Mononuclear cell (primary cell): ENCODE measurements around the gene DGKI. TPM values are rescaled to one million over a fixed set of nuclear protein-coding genes. Genes with fewer than 3 reads are reported as not detected.

Experiments
- H3K27me3 ChIP-seq: 2 replicates; pipeline ENCODE4 v1.6.0; 2011; ENCODE audit warnings: low read length, control low read depth; ENCODE audit not compliant: insufficient read depth
- H3K4me1 ChIP-seq: 2 replicates; pipeline ENCODE4 v1.5.1; 2011; ENCODE audit warnings: mild to moderate bottlenecking, low read length, control low read depth; ENCODE audit not compliant: insufficient read depth
- H3K4me3 ChIP-seq: 2 replicates; pipeline ENCODE4 v1.5.1; 2011; ENCODE audit warnings: mild to moderate bottlenecking, low read length, moderate library complexity
- H3K9me3 ChIP-seq: 2 replicates; pipeline ENCODE4 v1.5.1; 2011; ENCODE audit warnings: low read depth, mild to moderate bottlenecking, control low read depth, low read length
- total RNA-seq: library from RNA; depleted of rRNA; stranded (reverse); fragments of >200 nt; gene quantifications from one replicate; pipeline ENCODE4 v1.2.3, GENCODE V29; 2012

The DGKI gene
- total RNA-seq, 1 donor: 0.21 TPM

DNA sequence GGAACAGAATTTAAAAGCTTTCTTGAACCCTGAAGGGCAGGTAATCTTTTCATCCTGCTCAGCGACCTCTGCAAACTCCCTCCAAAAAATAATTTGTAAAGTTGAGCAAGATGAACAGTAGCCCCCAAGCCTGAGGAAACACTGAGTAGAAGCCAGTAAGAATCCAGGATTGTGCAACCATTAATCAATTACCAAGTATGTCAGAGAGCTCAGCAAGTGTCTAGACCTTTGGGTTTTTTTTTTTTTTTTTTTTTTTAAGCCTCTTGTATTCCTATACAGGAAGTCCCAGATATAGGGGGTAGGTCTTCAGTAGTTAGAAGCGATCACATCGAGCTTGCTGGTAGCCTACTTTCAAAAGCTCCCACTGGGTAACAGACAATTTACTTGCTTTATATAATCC is 155.2 kb downstream of the DGKI start:
- no peaks in the 10 kb centered on the region for H3K27me3 ChIP-seq
- no peak overlapping the region for H3K4me3 ChIP-seq
- no peaks in the 10 kb centered on the region for H3K4me1 ChIP-seq
- H3K9me3 ChIP-seq: no peaks in the 10 kb centered on the region

DNA sequence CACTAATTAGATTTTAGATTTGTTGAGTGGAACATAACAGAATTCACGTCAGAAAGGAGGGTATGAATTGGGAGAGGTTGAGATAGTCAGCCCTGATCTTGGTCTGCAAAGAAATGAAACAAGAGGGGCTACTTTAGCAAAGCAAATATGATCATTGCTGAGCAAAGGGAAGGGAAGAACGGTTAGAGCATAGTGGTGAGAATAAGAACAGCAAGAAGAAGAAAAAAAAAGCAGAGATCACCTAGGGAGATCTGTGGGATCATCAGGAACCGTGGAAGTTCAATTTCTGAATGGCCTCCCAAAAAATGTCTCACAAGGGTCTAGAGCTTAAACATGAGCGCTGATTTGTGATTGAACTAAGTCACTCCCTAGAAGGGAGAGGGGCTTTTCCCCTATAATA is 156.1 kb downstream of the DGKI start:
- Histone ChIP-seq H3K4me3 (no peak overlapping the region), H3K4me1 (no peaks in the 10 kb centered on the region), H3K27me3 (no peaks in the 10 kb centered on the region), H3K9me3 (no peaks in the 10 kb centered on the region)

DNA sequence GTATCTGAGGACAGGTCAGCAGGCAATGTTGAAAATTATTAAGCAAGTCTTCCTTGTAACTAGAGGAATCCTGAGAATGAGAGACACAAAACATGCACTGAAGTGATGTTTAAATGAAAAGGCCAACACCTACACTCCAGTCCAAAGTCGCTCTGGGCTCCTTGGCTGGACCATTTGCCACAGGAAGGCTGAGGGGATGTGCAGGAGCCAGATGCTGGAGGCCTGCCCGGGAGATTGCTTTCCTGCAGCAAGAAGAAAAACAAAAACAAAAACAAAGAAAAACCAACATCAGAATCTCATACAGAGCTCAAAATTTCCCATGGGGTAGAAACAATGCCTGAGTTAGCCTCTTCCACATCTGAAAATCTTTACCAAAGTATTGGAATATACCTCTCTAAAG is 157.0 kb downstream of the DGKI start:
- Histone ChIP-seq H3K9me3 (no peaks in the 10 kb centered on the region), H3K4me1 (no peaks in the 10 kb centered on the region), H3K4me3 (no peak overlapping the region), H3K27me3 (no peaks in the 10 kb centered on the region)

DNA sequence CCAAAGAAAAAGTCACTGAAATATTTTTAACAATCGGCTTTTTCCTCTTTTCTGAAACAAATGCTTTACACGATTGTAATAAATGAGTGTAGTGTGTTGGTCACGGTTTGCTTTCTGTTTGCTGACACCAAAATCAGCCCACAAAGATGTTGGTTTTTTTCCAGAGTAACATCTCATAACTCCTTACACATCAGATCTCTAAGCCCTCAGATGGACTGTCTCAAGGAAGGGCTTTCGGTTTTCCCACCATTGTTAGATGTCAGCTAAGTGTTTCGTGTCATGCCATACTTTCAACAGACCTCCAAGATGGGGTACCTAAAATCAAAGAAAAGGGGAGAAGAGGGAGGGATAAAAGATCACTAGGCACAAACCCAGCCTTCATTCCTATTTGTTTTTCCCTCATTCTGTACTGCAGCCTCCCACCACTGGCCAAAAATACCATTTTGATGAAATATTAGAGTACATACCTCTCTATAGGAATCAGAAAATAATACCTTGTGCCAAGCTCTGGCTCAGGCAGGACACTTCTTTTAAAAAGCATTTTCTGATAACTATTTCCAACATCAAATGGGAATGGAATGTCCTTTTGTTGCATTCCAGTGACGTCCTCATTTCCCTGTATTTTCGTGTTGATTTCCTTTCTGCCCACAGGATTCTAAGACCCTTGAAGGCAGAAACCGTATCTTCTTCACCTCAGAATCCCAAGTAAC is 159.1 kb downstream of the DGKI start:
- no peak overlapping the region for H3K4me3 ChIP-seq
- no peaks in the 10 kb centered on the region for H3K9me3 ChIP-seq
- no peaks in the 10 kb centered on the region for H3K27me3 ChIP-seq
- no peaks in the 10 kb centered on the region for H3K4me1 ChIP-seq

- Histone ChIP-seq H3K4me3 (no peak overlapping the region), H3K27me3 (no peaks in the 10 kb centered on the region), H3K9me3 (no peaks in the 10 kb centered on the region), H3K4me1 (no peaks in the 10 kb centered on the region)
Observed at GRCh38 chr7:137685433-137686164, 161.2 kb downstream of the DGKI start.

- no peaks in the 10 kb centered on the region for H3K27me3 ChIP-seq
- no peak overlapping the region for H3K4me3 ChIP-seq
- H3K9me3 ChIP-seq: no peaks in the 10 kb centered on the region
- no peaks in the 10 kb centered on the region for H3K4me1 ChIP-seq
Observed at GRCh38 chr7:137684776-137685175, 162.0 kb downstream of the DGKI start.

- Histone ChIP-seq H3K4me3 (no peak overlapping the region), H3K4me1 (no peaks in the 10 kb centered on the region), H3K9me3 (no peaks in the 10 kb centered on the region), H3K27me3 (no peaks in the 10 kb centered on the region)
Observed at GRCh38 chr7:137684316-137684715, 162.5 kb downstream of the DGKI start.

DNA sequence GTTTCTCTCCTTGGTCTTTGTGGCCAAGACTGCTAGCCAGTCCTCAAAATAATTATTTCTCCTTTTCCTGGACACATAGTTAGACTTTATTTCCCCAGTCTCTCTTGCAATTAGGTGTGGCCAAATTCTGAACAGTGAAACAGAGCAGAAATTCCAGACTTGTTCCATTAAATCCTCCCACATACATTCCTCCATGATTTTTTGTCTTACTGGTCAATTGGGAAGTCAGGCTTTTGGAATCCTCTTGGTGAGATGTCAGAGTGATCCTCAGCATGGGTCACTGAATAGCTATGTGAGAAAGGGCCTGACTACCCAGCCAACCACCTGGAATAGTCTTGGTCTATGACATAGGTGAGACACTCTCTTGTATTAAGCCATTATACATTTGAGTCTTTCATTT is 164.2 kb downstream of the DGKI start:
- Histone ChIP-seq H3K4me3 (no peak overlapping the region), H3K4me1 (no peaks in the 10 kb centered on the region), H3K27me3 (no peaks in the 10 kb centered on the region), H3K9me3 (no peaks in the 10 kb centered on the region)

- no peaks in the 10 kb centered on the region for H3K27me3 ChIP-seq
- H3K9me3 ChIP-seq: no peaks in the 10 kb centered on the region
- H3K4me1 ChIP-seq: no peaks in the 10 kb centered on the region
- H3K4me3 ChIP-seq: no peak overlapping the region
Observed at GRCh38 chr7:137681657-137682562, 164.9 kb downstream of the DGKI start.

DNA sequence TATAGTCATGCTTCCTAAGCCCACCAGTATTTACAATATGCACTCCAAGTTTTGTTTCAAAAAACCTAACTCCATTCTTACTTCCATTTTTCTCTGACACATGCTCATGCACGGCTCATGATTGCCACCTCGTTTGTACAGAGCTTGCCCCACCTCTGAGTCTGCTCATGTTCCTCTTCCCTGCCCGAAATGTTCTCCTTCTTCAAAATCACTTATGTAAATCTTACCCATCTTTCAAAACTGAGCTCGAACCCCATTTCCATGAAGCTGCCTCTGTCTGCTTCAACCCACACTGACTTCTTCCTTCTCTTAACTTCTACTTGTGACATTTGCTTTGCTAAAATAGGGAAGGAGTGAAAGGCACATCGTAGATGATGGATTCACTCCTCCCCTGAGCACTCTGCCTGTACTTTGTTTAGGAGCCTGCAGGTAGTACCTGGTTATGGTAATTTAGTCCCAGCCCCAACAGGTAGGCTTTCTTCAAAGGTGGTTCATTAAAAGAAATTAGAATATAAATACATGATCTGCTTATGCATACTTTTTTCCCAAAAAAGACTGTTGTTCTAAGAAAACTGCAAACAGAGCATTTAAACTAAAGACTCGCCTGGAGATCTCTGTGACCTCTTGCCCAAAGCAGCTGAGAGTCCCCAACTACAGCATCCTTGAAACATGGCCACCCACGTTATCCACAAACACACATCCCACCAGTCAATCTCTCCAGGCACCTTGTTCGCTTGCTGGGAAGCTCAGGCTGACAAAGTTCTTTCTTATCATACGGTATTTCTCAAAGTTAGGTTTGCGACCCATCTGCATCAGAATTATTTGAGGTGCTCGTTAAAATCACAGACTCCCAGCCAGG is 172.0 kb downstream of the DGKI start:
- Histone ChIP-seq H3K27me3 (no peaks in the 10 kb centered on the region), H3K4me3 (no peak overlapping the region), H3K4me1 (no peaks in the 10 kb centered on the region), H3K9me3 (no peaks in the 10 kb centered on the region)

GRCh38 chr7:137674048-137674447 is 172.7 kb downstream of the DGKI start:
- Histone ChIP-seq H3K4me3 (no peak overlapping the region), H3K9me3 (no peaks in the 10 kb centered on the region), H3K4me1 (no peaks in the 10 kb centered on the region), H3K27me3 (no peaks in the 10 kb centered on the region)

GRCh38 chr7:137671920-137672319 is 174.9 kb downstream of the DGKI start:
- no peaks in the 10 kb centered on the region for H3K4me1 ChIP-seq
- H3K9me3 ChIP-seq: no peaks in the 10 kb centered on the region
- no peak overlapping the region for H3K4me3 ChIP-seq
- peaks cover 5% of the 10 kb centered on the region for H3K27me3 ChIP-seq

DNA sequence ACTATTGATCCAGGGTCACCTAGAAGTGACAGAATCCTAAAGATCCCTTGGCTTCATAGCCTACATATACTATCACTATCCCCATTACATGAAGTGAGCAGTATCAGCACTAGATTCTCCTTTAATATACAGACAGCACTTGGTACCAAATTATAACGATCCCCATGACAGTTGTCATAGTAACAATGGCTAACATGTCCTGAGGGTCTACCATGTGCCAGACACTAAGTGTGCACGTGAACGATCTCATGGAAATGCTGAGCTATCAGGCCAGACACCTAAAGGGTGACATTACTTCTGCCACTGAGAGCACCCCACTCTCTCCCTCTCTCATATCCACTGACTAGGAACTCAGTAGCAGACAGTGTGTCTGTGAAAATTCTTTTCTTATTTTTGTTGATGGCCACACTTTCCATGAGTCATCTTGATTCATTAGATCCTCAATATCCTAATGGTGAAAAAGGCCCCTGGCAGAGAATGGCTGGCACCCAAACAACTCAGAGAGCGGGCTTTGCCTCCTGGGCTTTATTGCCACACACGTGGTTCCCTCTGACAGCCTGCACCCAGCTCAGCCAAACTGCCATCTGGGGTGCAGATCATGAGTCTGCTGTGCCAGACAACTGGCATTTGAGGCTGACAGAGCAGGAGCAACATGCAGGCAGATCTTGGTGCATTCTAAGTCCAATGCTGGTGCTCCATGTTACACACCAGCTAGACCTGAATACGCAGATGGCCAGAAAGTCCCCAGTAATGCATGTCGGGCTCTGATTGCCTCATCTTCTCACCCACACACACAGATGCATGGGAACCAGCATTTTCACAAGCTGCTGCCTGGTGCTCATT is 176.3 kb downstream of the DGKI start:
- no peak overlapping the region for H3K4me3 ChIP-seq
- no peaks in the 10 kb centered on the region for H3K9me3 ChIP-seq
- no peaks in the 10 kb centered on the region for H3K4me1 ChIP-seq
- H3K27me3 ChIP-seq: peaks cover 5% of the 10 kb centered on the region

DNA sequence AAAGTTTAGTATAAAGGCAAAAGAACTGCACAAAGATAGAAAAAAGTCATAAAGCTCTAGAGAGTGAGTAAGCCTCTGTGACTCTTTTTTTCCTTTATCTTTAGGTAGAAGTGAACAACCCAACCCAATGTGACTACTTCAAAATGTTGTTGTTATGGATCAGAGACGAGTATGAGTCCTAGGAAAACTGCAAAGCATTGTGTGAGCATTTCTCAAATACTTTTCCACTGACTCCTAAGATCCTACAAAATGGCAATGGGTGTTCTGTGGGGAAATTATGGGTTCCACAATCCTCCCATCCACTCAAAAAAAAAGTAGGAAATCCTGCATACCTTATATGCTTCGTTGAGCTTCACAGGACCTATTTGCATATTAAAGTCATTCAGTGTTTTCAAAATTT is 177.1 kb downstream of the DGKI start:
- no peak overlapping the region for H3K4me3 ChIP-seq
- H3K27me3 ChIP-seq: peaks cover 5% of the 10 kb centered on the region
- H3K4me1 ChIP-seq: no peaks in the 10 kb centered on the region
- H3K9me3 ChIP-seq: no peaks in the 10 kb centered on the region
